ELF-1 (cell line): ENCODE measurements around the gene RASGRF1.
A peak's percentile ranks its signal among the peaks of the same experiment; 100 is the strongest.
"Not testable (repeated sequence)": the region's sequence is repeated elsewhere in the genome, so short reads cannot be mapped to it uniquely, and the experiment has no call there.

ENCODE experiments used
- DNase-seq: peaks from one replicate; pipeline ENCODE4 v3.0.0-alpha.2; 2016; ENCODE audit warnings: low read depth, low spot score

RASGRF1 gene

GRCh38 chr15:79042213-79042928 lies 48.2 kb downstream of the RASGRF1 start:
- DNase-seq = no peak

GRCh38 chr15:79041601-79042168 lies 48.9 kb downstream of the RASGRF1 start:
- no peak for DNase-seq

GRCh38 chr15:79037848-79038247 lies 52.7 kb downstream of the RASGRF1 start:
- no peak for DNase-seq

GRCh38 chr15:79036323-79036722 lies 54.3 kb downstream of the RASGRF1 start:
- DNase-seq = no peak

- DNase-seq = no peak
Measured at GRCh38 chr15:79035814-79036213, 54.8 kb downstream of the RASGRF1 start.

- DNase-seq = peak; percentile 51
Measured at GRCh38 chr15:79035111-79035601, 55.4 kb downstream of the RASGRF1 start.

GRCh38 chr15:79034284-79034683 lies 56.3 kb downstream of the RASGRF1 start:
- no peak for DNase-seq

- no peak for DNase-seq
Measured at GRCh38 chr15:79032656-79033055, 57.9 kb downstream of the RASGRF1 start.

- DNase-seq = no peak
Measured at GRCh38 chr15:79031821-79032220, 58.8 kb downstream of the RASGRF1 start.

GRCh38 chr15:79031201-79031600 lies 59.4 kb downstream of the RASGRF1 start:
- DNase-seq = no peak

GRCh38 chr15:79030470-79030869 lies 60.1 kb downstream of the RASGRF1 start:
- no peak for DNase-seq

- peak; percentile 78 for DNase-seq
Measured at GRCh38 chr15:79028411-79028964, 62.1 kb downstream of the RASGRF1 start.

- no peak for DNase-seq
Measured at GRCh38 chr15:79027532-79028410, 62.8 kb downstream of the RASGRF1 start.

GRCh38 chr15:79025802-79026201 lies 64.8 kb downstream of the RASGRF1 start:
- no peak for DNase-seq

- DNase-seq = no peak
Measured at GRCh38 chr15:79025201-79025600, 65.4 kb downstream of the RASGRF1 start.

- not testable (repeated sequence) for DNase-seq
Measured at GRCh38 chr15:79024493-79024892, 66.1 kb downstream of the RASGRF1 start.

GRCh38 chr15:79023918-79024317 lies 66.7 kb downstream of the RASGRF1 start:
- DNase-seq = no peak

- DNase-seq = no peak
Measured at GRCh38 chr15:79023546-79023890, 67.1 kb downstream of the RASGRF1 start.

- no peak for DNase-seq
Measured at GRCh38 chr15:79018960-79019359, 71.6 kb downstream of the RASGRF1 start.

- DNase-seq = no peak
Measured at GRCh38 chr15:79017953-79018352, 72.6 kb downstream of the RASGRF1 start.

GRCh38 chr15:79016527-79017170 lies 73.9 kb downstream of the RASGRF1 start:
- DNase-seq = no peak

- DNase-seq = no peak
Measured at GRCh38 chr15:79015416-79015815, 75.2 kb downstream of the RASGRF1 start.
